Measurements from ENCODE around the gene EIF2B1.

- no peak for TF ChIP-seq CTCF (IDR thresholded peaks at IDR 0.05 in 2 of 3, conservative IDR thresholded peaks at IDR 0.05 in 1 of 3; ENCODE audit: borderline replicate concordance in 1 of 3, insufficient read depth in 1 of 3, low read depth in 2 of 3, low read length in 2 of 3)
- no peak for TF ChIP-seq EZH2phosphoT487 (IDR thresholded peaks at IDR 0.05; ENCODE audit: borderline replicate concordance)
- no peak for TF ChIP-seq YY1 (IDR thresholded peaks at IDR 0.05; ENCODE audit: extremely low read depth, insufficient replicate concordance, low read depth, low read length)
Observed at GRCh38 chr12:123599310-123599709, 34.2 kb downstream of the EIF2B1 start.

All from HCT116 (cell line).